Iris pigment epithelial cell (primary cell): ENCODE data around the gene CCDC71L.
"Not testable (repeated sequence)": the region's sequence is repeated elsewhere in the genome, so short reads cannot be mapped to it uniquely, and the experiment has no call there.

Experiments
- DNase-seq: peaks from one replicate; pipeline ENCODE4 v3.0.0-alpha.2; 2011; ENCODE audit warnings: low read depth

CCDC71L gene

DNA sequence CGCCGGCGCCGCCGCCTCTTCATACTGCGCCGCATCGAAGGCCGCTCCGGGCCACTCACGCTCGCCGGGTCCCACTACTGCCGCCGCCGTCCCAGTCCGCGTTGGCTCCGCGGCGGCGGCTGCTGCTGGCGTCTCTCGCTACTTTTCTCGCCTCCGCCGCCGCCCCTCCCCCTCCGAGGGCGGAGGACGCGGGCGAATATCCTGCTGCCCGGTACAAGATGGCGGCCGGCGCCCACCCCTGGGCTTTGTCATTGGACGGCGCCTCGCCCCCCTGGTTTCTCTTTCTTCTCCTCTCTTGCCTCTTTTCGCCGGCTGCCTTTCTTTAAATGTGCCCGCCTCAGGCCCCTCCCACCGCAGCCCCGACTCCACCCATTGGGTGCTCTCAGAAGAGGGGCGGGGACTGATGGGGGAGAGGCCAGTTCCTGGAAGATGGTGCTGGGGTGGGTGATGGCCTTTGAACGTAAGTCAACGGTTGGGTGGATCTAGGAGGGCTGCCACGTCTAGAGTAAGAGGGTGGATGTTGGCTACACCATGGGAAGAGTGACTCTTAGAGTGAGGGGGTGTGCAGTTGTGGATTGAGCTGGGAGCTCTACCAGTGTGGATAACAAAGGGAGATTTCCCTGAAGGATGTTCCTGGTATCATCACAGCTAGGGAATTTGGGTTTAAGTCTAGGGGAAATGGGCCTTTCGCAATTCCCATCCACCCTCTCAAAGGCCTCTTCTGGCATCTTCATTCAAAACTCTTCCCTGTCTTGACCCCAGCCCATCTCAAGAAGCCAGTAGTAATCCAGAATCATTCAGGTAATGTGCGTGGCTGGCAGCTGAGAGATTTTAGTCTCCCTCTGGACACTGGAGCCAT lies at the start of gene CCDC71L:
TSS of gene CCDC71L (minus strand) at position 297 of the 859 bp plus-strand sequence. CDS start at position 35, 262 bp downstream.
- peak; percentile 95 for DNase-seq

GRCh38 chr7:106709604-106710003 lies 48.6 kb upstream of the CCDC71L start:
- not testable (repeated sequence) for DNase-seq

DNA sequence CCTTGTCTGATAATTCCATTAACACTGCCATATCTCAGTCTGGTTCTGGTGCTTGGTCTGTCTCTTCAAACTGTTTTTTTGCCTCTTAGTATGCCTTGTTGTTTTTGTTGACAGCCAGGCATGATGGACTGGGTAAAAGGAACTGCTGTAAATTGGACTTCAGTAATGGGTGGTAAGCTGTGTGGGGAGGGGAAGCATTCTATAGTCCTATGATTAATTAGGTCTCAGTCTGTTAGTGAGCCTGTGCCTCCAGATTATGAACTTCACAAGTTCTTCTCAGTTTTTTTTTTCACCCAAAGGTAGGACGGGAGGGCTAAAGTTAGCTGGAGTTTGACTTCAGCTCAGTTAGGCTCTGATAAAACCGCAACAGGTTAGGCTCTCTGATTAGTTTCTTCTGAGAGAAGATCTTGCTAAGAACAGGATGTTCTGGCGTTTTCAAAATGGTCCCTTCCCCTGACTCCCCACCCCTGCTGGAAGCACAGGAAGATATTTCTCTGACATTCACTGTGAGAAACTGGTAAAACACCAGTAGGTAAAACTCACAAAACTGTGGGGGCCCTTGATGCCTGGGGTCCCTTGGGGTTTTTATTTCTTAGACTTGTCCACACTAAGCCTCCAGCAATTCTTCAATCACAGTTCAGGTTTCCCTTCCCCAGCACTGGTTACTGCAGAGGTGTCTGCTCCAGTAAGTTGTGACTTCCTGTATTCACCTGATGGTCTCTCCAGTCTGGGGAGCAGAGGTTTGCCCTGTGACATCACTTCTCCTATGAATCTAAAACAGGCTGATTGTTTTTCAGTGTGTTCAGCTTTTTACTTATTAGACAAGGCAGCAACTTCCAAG lies 43.3 kb upstream of the CCDC71L start:
- DNase-seq = no peak

DNA sequence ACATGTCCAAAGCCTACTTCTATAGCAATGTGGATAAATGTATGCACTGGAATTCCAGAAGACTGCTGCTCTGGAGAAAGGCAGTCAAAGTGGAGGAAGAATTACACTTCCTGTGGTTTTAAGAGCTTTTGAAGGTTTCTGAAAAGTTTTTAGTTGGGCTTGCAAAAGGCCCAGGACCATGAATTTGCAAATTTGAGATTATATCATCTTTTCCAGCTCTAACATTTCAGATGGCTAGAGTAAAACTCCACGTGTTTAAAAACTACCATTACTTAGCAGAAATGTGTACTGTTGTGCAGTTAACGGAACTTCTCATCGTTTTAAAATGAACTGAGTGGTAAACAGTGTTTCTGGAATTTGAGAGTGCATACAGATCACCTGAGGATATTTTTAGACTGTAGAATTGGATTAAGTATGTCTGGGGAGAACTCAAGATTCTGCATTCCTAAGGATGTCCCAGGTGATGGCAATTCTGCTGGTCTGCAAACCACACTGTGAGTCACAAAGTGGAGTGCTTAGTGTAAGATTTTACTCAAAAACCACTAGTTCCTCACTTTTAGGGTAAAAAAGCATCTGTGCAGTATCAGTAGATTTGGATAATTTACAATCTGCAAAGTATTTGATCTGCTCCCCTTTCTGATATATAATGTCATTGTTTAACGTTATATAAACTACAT lies 32.9 kb upstream of the CCDC71L start:
- DNase-seq = peak; percentile 49

GRCh38 chr7:106692450-106693051 lies 31.6 kb upstream of the CCDC71L start:
- DNase-seq = no peak

DNA sequence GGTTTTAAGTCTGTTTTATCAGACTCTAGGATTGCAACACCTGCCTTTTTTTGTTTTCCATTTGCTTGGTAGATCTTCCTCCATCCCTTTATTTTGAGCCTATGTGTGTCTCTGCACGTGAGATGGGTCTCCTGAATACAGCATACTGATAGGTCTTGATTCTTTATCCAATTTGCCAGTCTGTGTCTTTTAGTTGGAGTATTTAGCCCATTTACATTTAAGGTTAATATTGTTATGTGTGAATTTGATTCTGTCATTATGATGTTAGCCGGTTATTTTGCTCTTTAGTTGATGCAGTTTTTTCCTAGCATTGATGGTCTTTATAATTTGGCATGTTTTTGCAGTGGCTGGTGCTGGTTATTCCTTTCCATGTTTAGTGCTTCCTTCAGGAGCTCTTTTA lies 27.2 kb upstream of the CCDC71L start:
- DNase-seq = not testable (repeated sequence)

- DNase-seq = no peak
Observed at GRCh38 chr7:106683941-106684340, 23.0 kb upstream of the CCDC71L start.

DNA sequence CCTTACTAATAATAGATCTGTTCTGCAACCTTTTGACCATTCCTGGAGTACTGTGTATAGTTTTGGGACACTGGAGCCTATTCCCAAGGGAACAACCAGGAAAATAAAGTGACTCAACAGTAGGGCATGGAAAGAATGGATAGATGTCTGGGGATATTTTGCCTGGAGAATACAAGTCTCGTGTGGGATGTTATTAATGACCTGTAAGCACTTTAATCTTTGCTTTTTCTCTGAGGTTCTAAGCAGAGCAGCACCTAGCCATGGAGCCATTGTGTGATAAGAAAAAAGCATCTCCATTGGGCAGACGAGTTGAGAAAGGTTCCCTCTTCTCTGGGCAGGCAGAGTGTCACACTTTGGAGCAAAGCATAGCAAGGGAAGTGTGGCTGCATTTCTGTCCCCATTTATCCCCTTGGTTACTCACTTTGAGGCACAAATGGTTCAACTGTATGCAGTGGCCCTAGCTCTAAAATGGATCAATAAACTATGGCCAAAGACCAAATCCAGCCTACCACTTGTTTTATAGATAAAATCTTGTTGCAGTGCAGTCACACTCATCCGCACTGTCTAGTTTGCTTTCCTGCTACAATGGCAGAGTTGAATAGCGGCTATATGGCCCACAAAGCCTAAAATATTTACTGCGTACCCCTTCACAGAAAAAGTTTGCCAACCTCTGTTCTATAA lies 21.0 kb upstream of the CCDC71L start:
- peak; percentile 14 for DNase-seq

DNA sequence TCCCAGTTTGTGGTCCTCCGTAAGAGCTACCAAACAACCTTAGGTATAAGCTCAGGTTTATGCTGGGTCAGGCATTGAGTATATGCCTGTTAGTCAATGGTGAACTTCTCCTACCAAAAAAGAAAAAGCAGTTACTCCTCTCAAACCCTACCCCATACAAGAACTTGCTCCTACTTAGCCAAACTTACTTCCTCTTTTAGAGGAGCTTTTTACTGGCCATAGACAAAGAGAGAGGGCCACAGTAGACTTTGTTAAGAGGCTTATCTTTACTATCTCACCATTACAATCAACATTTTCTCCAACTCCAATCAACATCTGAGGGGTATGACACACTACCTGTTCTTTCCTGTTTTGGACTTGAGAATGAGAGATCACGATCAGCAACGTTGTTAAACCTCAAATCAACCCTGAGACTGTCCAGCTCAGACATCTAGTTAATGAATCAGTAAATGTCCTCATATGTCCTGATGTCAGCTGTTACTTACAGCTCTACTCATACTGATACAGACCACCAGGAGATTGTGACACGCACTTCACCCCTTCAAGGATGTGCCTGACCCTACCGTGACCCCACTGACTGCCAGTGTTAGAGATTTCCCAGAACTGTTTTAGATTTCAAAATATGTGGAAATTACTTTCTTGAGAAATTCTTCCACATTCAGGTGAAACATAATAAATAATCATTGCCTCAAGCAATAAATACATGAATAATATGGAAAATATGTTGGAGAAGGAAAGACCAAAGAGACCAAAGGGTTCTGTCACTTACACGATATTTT lies 18.4 kb upstream of the CCDC71L start:
- DNase-seq = peak; percentile 93

- no peak for DNase-seq
Observed at GRCh38 chr7:106678795-106679152, 17.8 kb upstream of the CCDC71L start.

DNA sequence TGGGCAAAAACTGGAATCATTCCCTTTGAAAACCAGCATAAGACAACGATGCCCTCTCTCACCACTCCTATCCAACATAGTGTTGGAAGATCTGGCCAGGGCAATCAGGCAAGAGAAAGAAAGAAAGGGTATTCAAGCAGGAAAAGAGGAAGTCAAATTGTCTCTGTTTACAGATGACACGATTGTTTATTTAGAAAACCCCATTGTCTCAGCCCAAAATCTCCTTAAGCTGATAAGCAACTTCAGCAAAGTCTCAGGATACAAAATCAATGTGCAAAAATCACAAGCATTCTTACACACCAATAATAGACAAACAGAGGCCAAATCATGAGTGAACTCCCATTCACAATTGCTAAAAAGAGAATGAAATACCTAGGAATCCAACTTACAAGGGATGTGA lies 15.5 kb upstream of the CCDC71L start:
- not testable (repeated sequence) for DNase-seq

DNA sequence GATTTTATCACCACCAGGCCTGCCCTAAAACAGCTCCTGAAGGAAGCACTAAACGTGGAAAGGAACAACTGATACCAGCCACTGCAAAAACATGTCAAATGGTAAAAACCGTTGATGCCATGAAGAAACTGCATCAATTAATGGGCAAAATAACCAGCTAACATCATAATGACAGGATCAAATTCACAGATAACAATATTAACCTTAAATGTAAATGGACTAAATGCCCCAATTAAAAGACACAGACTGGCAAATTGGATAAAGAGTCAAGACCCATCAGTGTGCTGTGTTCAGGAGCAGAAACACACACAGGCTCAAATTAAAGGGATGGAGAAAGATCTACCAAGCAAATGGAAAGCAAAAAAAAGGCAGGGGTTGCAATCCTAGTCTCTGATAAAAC lies 12.7 kb upstream of the CCDC71L start:
- DNase-seq = not testable (repeated sequence)

DNA sequence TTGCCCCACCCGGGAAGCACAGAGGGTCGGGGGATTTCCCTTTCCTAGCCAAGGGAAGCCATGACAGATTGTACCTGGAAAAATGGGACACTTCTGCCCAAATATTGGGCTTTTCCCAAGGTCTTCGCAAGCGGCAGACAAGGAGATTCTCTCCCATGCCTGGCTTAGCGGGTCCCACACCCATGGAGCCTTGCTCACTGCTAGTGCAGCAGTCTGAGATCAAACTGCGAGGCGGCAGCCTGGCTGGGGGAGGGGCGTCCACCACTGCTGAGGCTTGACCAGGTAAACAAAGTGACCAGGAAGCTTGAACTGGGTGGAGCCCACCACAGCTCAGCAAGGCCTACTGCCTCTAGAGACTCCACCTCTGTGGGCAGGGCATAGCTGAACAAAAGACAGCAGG lies 11.0 kb upstream of the CCDC71L start:
- DNase-seq = not testable (repeated sequence)

GRCh38 chr7:106671160-106671559 lies 10.2 kb upstream of the CCDC71L start:
- no peak for DNase-seq

GRCh38 chr7:106668861-106669524 lies 8.0 kb upstream of the CCDC71L start:
- no peak for DNase-seq

GRCh38 chr7:106666353-106666752 lies 5.4 kb upstream of the CCDC71L start:
- DNase-seq = no peak

DNA sequence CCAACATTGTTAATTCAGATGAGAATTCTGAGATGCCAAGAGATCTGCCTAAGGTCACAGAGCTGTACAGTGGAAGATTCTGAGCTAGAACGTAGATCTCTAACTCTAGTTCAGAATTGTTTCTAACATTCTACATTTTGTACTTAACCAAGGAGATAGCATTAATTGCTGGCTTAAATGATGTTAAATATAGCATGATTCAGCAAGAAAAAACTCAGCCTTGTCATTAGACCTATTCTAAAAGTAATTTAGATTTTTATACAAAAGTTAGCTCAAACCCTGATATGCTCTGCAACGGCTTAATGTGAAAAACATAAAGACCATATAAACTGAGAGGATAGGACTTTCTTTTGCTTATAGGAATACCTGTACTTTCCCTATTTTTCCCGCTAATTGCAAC lies 3.4 kb upstream of the CCDC71L start:
- no peak for DNase-seq

- peak; percentile 80 for DNase-seq
Observed at GRCh38 chr7:106659963-106660861, 746 bp downstream of the CCDC71L start.
